Fibroblast of lung (primary cell): ENCODE results near the gene ZC3H12A. TPM values are rescaled to one million over a fixed set of nuclear protein-coding genes. Genes with fewer than 3 reads are reported as not detected.
"Not testable (repeated sequence)": the region's sequence is repeated elsewhere in the genome, so short reads cannot be mapped to it uniquely, and the experiment has no call there.

Experiments used
- DNase-seq, 2 donors: peaks; one replicate each; pipeline versions ENCODE4 v3.0.0 to v3.0.0-alpha.2; 2010; ENCODE audit warnings: low read depth in 2 of 2
- H2AFZ ChIP-seq: 2 replicates; pipeline ENCODE4 v1.5.1; 2012; ENCODE audit warnings: low read length, control low read depth, inconsistent platforms
- H3K27ac ChIP-seq: 2 replicates; pipeline ENCODE4 v1.5.1; 2011; ENCODE audit warnings: low read length, control low read depth; ENCODE audit not compliant: insufficient read depth
- H3K27me3 ChIP-seq: 2 replicates; pipeline ENCODE4 v1.5.1; 2011; ENCODE audit warnings: mild to moderate bottlenecking, low read length; ENCODE audit not compliant: control insufficient read depth, insufficient read depth
- H3K36me3 ChIP-seq: 2 replicates; pipeline ENCODE4 v1.5.1; 2011; ENCODE audit warnings: low read length; ENCODE audit not compliant: control insufficient read depth, insufficient read depth
- H3K4me1 ChIP-seq: 2 replicates; pipeline ENCODE4 v1.5.1; 2011; ENCODE audit warnings: low read length; ENCODE audit not compliant: control insufficient read depth, insufficient read depth; ENCODE audit errors: extremely low read depth
- H3K4me2 ChIP-seq: 2 replicates; pipeline ENCODE4 v1.5.1; 2011; ENCODE audit warnings: low read length, control low read depth; ENCODE audit not compliant: insufficient read depth; ENCODE audit errors: extremely low read depth
- H3K4me3 ChIP-seq, 4 experiments: fragments of 200-600 bp in 1 of 4; sonication (generic) in 1 of 4; replicated peaks in 1 of 4; 2 replicates each; pipeline ENCODE4 v1.5.1; 2011 to 2016; ENCODE audit warnings: low read length in 4 of 4, low read depth in 3 of 4, mild to moderate bottlenecking in 3 of 4, control low read depth in 2 of 4, inconsistent platforms in 1 of 4, mixed read lengths in 1 of 4; ENCODE audit not compliant: insufficient read depth in 1 of 4; ENCODE audit errors: control extremely low read depth in 1 of 4
- H3K79me2 ChIP-seq: 2 replicates; pipeline ENCODE4 v1.5.1; 2012; ENCODE audit warnings: mild to moderate bottlenecking, low read length, inconsistent platforms; ENCODE audit not compliant: control insufficient read depth, insufficient read depth
- H3K9ac ChIP-seq: 2 replicates; pipeline ENCODE4 v1.5.1; 2011; ENCODE audit warnings: mild to moderate bottlenecking, low read length, control low read depth; ENCODE audit not compliant: insufficient read depth
- H3K9me3 ChIP-seq: 2 replicates; pipeline ENCODE4 v1.5.1; 2012; ENCODE audit warnings: low read depth, low read length; ENCODE audit not compliant: control insufficient read depth, insufficient read depth
- H4K20me1 ChIP-seq: 2 replicates; pipeline ENCODE4 v1.5.1; 2011; ENCODE audit warnings: low read length; ENCODE audit not compliant: control insufficient read depth, insufficient read depth; ENCODE audit errors: extremely low read depth
- EZH2 ChIP-seq: IDR thresholded peaks from 2 replicates; pipeline ENCODE4 v1.5.1; 2012; ENCODE audit warnings: low read length, control low read depth, mild to moderate bottlenecking; ENCODE audit errors: missing control alignments
- polyA plus RNA-seq, 2 donors: library from polyadenylated mRNA; depleted of rRNA in 1 of 2; stranded (reverse) in 1 of 2; unstranded in 1 of 2; fragments of >200 nt; gene quantifications; 2 replicates each; pipeline ENCODE4 v1.2.1, GENCODE V29; 2011 to 2012; ENCODE audit warnings: missing spikeins in 1 of 2
- total RNA-seq: library from RNA; depleted of rRNA; stranded (reverse); fragments of >200 nt; gene quantifications from 2 replicates; pipeline ENCODE4 v1.2.1, GENCODE V29; 2014
- TF ChIP-seq, protein P1 (sequence below), 2 donors: IDR thresholded peaks in 1 of 2; conservative IDR thresholded peaks in 1 of 2; 1 replicate in 1 of 2; 2 replicates in 1 of 2; pipeline ENCODE4 v1.5.1; 2011 to 2012; ENCODE audit warnings: low read length in 2 of 2, control low read depth in 1 of 2, inconsistent platforms in 1 of 2, low read depth in 1 of 2, mild to moderate bottlenecking in 1 of 2

Gene ZC3H12A
- total and polyA plus RNA-seq, 2 donors (not counting 1 experiment from before 2014, with no cell fraction given): 4.9 to 7.8 TPM

DNA sequence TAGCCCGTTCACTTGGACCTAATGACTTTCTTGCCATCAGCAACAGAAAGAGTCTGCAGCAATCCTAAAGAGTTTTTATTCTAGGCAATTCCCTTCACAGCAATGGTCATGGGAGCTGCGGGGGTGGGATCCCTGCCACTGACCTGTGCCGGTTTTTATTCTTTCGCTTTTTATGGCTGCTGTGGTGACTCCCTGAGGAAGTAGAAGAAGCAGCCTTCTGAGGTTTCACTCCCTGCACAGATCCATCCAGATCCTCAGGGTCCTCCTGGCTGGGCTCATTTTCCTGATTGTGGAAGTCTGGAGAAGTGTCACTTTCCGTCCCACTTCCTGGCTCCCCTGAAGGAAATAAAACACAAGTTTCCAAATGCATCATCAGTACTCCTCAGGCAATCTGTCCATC lies 27.3 kb downstream of the ZC3H12A start:
- Histone ChIP-seq H3K79me2 (no peaks in the 10 kb centered on the region), H3K4me2 (no peak overlapping the region), H3K9ac (no peak overlapping the region), H3K9me3 (no peaks in the 10 kb centered on the region), H3K4me3 (no peak overlapping the region), H3K27ac (no peak overlapping the region), H3K27me3 (no peaks in the 10 kb centered on the region), H3K4me1 (peaks cover 4% of the 10 kb centered on the region), H2AFZ (no peak overlapping the region), H4K20me1 (no peaks in the 10 kb centered on the region), H3K36me3 (peaks cover 4% of the 10 kb centered on the region)
- DNase-seq: no peak
- TF ChIP-seq EZH2: no peak
- TF ChIP-seq, protein P1, sequence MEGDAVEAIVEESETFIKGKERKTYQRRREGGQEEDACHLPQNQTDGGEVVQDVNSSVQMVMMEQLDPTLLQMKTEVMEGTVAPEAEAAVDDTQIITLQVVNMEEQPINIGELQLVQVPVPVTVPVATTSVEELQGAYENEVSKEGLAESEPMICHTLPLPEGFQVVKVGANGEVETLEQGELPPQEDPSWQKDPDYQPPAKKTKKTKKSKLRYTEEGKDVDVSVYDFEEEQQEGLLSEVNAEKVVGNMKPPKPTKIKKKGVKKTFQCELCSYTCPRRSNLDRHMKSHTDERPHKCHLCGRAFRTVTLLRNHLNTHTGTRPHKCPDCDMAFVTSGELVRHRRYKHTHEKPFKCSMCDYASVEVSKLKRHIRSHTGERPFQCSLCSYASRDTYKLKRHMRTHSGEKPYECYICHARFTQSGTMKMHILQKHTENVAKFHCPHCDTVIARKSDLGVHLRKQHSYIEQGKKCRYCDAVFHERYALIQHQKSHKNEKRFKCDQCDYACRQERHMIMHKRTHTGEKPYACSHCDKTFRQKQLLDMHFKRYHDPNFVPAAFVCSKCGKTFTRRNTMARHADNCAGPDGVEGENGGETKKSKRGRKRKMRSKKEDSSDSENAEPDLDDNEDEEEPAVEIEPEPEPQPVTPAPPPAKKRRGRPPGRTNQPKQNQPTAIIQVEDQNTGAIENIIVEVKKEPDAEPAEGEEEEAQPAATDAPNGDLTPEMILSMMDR (conservative IDR thresholded peaks at IDR 0.05 in 1 of 2, IDR thresholded peaks at IDR 0.05 in 1 of 2; ENCODE audit: low read depth in 1 of 2, low read length in 2 of 2): no peak

DNA sequence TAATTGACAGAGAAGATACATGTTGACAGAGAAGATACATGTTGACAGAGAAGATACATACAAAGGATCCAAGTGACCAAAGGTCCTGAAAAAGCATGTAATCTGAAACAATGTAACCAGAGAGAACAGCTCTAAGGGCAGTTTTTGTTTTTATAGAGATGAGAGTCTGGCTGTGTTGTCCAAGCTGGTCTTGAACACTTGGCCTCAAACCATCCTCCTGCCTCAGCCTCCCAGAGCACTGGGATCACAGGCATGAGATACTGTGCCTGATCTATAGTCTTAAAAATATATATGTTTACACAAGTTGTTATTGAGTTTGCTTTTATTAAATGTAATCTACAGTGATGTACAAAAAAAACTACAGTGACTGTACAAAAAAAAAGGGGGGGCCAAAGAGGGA lies 27.7 kb downstream of the ZC3H12A start:
- Histone ChIP-seq H3K4me2 (no peak overlapping the region), H4K20me1 (no peaks in the 10 kb centered on the region), H3K36me3 (peaks cover 4% of the 10 kb centered on the region), H3K79me2 (no peaks in the 10 kb centered on the region), H3K9ac (no peak overlapping the region), H3K27me3 (no peaks in the 10 kb centered on the region), H2AFZ (no peak overlapping the region), H3K9me3 (no peaks in the 10 kb centered on the region), H3K4me3 (no peak overlapping the region), H3K4me1 (peaks cover 4% of the 10 kb centered on the region), H3K27ac (no peak overlapping the region)
- TF ChIP-seq EZH2: no peak
- TF ChIP-seq, protein P1 (conservative IDR thresholded peaks at IDR 0.05 in 1 of 2, IDR thresholded peaks at IDR 0.05 in 1 of 2; ENCODE audit: low read depth in 1 of 2, low read length in 2 of 2): no peak
- no peak for DNase-seq

DNA sequence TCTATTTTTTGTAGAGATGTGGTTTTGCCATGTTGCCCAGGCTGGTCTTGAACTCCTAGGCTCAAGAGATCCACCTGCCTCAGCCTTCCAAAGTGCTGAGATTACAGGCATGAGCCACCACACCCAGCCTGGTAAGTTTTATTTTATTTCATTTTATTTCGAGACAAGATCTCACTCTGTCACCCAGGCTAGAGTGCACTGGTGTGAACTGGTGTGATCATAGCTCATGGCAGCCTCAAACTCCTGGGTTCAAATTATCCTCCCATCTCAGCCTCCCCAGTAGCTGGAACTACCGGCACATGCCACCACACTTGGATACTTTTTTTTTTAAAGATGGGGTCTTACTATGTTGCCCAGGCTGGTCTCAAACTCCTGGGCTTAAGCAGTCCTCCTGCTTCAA lies 28.4 kb downstream of the ZC3H12A start:
- H3K9me3 ChIP-seq, H3K4me1 ChIP-seq, H3K79me2 ChIP-seq, H3K4me3 ChIP-seq, H4K20me1 ChIP-seq, H3K9ac ChIP-seq, H3K27me3 ChIP-seq, H3K27ac ChIP-seq, H3K36me3 ChIP-seq, H3K4me2 ChIP-seq, H2AFZ ChIP-seq, DNase-seq: not testable (repeated sequence)

DNA sequence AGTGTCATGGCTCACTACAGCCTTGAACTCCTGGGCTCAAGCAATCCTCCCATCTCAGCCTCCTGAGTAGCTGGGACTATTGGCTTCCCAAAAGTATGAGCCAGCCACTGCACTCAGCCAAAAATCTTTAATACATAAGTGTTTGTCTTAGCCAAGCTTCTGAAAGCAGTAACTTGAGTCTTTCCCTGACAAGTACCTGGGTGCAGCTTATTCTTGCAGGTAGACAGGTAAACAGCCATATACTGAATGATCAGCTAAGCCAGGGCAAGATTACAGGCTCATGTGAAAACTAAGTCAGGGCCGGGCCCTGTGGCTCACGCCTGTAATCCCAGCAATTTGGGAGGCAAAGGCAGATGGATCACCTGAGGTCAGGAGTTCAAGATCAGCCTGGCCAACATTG lies 32.4 kb downstream of the ZC3H12A start:
- Histone ChIP-seq H3K79me2 (no peaks in the 10 kb centered on the region), H3K9ac (no peak overlapping the region), H3K9me3 (no peaks in the 10 kb centered on the region), H3K4me2 (no peak overlapping the region), H3K27me3 (no peaks in the 10 kb centered on the region), H3K4me1 (no peaks in the 10 kb centered on the region), H3K4me3 (no peak overlapping the region), H2AFZ (no peak overlapping the region), H4K20me1 (no peaks in the 10 kb centered on the region), H3K27ac (no peak overlapping the region), H3K36me3 (peaks cover 2% of the 10 kb centered on the region)
- TF ChIP-seq EZH2: no peak
- TF ChIP-seq, protein P1 (conservative IDR thresholded peaks at IDR 0.05 in 1 of 2, IDR thresholded peaks at IDR 0.05 in 1 of 2; ENCODE audit: low read depth in 1 of 2, low read length in 2 of 2): no peak
- no peak for DNase-seq
